Measurements from ENCODE around the gene TCF3. TPM values are rescaled to one million over a fixed set of nuclear protein-coding genes. Genes with fewer than 3 reads are reported as not detected.

Gene TCF3
- total and polyA plus RNA-seq, 10 of the 15 experiments (the other 5 are each of a cell fraction or from before 2014, with no cell fraction given): 6.7 to 282 (median 70.7) TPM

DNA sequence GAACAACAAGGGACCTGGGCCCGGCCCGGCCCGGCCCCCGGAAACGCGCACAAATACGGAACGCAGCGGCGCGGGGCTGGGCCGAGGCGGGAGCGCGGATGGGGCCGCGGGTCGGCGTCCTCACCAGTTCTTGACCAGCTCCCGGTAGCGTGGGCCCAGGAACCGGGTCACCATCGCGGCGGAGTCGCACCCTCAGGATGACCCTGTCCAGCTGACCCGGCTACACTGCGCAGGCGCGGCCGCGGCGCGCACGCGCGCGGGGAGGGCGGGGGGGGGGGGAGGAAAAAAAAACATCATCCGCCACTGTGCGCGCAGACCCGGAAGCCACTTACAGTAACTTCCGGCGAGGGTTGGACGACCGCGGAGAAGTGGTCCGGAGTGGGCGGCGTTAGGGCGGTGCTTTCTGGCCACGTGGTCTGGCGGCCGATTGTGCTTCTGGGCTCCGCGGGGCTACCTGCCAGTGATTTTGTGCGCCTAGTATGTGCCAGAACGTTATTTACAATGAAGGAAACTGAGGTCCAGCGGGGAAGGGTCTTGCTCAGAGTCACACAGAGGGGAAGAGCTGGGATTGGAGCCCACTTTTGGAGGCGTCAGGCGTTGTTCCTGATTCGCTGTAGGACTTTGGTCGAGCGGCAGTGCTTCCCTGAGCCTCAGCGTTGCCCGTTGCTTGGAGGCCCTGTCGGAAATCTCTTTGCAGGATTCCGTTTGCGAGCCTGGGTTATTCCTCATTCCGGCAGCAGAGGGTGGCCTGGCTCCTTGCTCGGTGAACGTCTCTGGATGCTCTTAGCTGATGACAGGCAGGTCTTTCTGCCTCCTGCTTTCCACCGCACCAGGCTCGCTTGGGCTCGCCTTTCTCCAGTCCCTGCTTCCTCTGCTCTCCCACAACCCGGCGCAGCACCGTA, 46.9 kb downstream of the TCF3 start, which contains the start of gene UQCR11 (continued):
- TF ChIP-seq REST (IDR thresholded peaks at IDR 0.05; ENCODE audit: low read depth, low read length): peak; percentile 27; the same call in 1 of the 2 replicates
- TF ChIP-seq SUZ12 (IDR thresholded peaks at IDR 0.05; ENCODE audit: unreplicated experiment): no peak
- TF ChIP-seq SIX5 (IDR thresholded peaks at IDR 0.05; ENCODE audit: low read depth, low read length, severe bottlenecking): no peak
- peak; percentile 63 for TF ChIP-seq SMC3 (IDR thresholded peaks at IDR 0.05; ENCODE audit: borderline replicate concordance, low read length)
- 0 out of 2 replicates have a peak, but pooled peaks have one; percentile 12 for TF ChIP-seq JUNB (IDR thresholded peaks at IDR 0.05)
- TF ChIP-seq IRF4 (IDR thresholded peaks at IDR 0.05; ENCODE audit: low read depth, low read length): no peak
- peak; percentile 80 for TF ChIP-seq PBX3 (IDR thresholded peaks at IDR 0.05; ENCODE audit: insufficient replicate concordance, low read depth, low read length)
- TF ChIP-seq, protein P1, sequence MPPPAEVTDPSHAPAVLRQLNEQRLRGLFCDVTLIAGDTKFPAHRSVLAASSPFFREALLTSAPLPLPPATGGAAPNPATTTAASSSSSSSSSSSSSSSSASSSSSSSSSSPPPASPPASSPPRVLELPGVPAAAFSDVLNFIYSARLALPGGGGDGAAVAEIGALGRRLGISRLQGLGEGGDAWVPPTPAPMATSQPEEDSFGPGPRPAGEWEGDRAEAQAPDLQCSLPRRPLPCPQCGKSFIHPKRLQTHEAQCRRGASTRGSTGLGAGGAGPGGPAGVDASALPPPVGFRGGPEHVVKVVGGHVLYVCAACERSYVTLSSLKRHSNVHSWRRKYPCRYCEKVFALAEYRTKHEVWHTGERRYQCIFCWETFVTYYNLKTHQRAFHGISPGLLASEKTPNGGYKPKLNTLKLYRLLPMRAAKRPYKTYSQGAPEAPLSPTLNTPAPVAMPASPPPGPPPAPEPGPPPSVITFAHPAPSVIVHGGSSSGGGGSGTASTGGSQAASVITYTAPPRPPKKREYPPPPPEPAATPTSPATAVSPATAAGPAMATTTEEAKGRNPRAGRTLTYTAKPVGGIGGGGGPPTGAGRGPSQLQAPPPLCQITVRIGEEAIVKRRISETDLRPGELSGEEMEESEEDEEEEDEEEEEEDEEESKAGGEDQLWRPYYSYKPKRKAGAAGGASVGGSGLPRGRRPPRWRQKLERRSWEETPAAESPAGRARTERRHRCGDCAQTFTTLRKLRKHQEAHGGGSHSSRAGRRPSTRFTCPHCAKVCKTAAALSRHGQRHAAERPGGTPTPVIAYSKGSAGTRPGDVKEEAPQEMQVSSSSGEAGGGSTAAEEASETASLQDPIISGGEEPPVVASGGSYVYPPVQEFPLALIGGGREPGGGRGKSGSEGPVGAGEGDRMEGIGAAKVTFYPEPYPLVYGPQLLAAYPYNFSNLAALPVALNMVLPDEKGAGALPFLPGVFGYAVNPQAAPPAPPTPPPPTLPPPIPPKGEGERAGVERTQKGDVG (CRISPR knock-in tag; IDR thresholded peaks at IDR 0.05): no peak
- TF ChIP-seq, protein P2, sequence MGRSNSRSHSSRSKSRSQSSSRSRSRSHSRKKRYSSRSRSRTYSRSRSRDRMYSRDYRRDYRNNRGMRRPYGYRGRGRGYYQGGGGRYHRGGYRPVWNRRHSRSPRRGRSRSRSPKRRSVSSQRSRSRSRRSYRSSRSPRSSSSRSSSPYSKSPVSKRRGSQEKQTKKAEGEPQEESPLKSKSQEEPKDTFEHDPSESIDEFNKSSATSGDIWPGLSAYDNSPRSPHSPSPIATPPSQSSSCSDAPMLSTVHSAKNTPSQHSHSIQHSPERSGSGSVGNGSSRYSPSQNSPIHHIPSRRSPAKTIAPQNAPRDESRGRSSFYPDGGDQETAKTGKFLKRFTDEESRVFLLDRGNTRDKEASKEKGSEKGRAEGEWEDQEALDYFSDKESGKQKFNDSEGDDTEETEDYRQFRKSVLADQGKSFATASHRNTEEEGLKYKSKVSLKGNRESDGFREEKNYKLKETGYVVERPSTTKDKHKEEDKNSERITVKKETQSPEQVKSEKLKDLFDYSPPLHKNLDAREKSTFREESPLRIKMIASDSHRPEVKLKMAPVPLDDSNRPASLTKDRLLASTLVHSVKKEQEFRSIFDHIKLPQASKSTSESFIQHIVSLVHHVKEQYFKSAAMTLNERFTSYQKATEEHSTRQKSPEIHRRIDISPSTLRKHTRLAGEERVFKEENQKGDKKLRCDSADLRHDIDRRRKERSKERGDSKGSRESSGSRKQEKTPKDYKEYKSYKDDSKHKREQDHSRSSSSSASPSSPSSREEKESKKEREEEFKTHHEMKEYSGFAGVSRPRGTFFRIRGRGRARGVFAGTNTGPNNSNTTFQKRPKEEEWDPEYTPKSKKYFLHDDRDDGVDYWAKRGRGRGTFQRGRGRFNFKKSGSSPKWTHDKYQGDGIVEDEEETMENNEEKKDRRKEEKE (IDR thresholded peaks at IDR 0.05): no peak
- no peak for TF ChIP-seq STAT1 (conservative IDR thresholded peaks at IDR 0.05)
- peak; percentile 23; the same call in 1 of the 2 replicates for TF ChIP-seq CREM (IDR thresholded peaks at IDR 0.05; ENCODE audit: low read depth)
- peak; percentile 95 for TF ChIP-seq RAD51 (IDR thresholded peaks at IDR 0.05)
- peak; percentile 58; the same call in 1 of the 2 replicates for TF ChIP-seq RB1 (IDR thresholded peaks at IDR 0.05; ENCODE audit: borderline replicate concordance)

Measured in GM12878 (cell line).